Subcutaneous abdominal adipose tissue (tissue), 5 donors: ENCODE measurements around the gene SHISA7.
A peak's percentile ranks its signal among the peaks of the same experiment; 100 is the strongest.

Source experiments
- H3K27ac ChIP-seq: one replicate; pipeline ENCODE4 v1.7.0; 2013; ENCODE audit warnings: low read depth, mild to moderate bottlenecking, inconsistent platforms, low read length, moderate library complexity
- H3K27me3 ChIP-seq, 5 donors: one replicate each; pipeline ENCODE4 v1.7.0; 2013; ENCODE audit warnings: low read length in 5 of 5, inconsistent platforms in 1 of 5; ENCODE audit not compliant: control insufficient read depth in 5 of 5, insufficient read depth in 4 of 5
- H3K36me3 ChIP-seq, 5 donors: one replicate each; pipeline ENCODE4 v1.7.0; 2013; ENCODE audit warnings: low read length in 5 of 5; ENCODE audit not compliant: control insufficient read depth in 5 of 5, insufficient read depth in 5 of 5
- H3K4me1 ChIP-seq, 5 donors: one replicate each; pipeline ENCODE4 v1.7.0; 2013; ENCODE audit warnings: low read length in 5 of 5, mild to moderate bottlenecking in 3 of 5, moderate library complexity in 1 of 5; ENCODE audit not compliant: control insufficient read depth in 5 of 5, insufficient read depth in 5 of 5
- H3K4me3 ChIP-seq, 5 donors: one replicate each; pipeline ENCODE4 v1.7.0; 2013; ENCODE audit warnings: low read length in 5 of 5, low read depth in 1 of 5
- H3K9ac ChIP-seq, 5 donors: one replicate each; pipeline ENCODE4 v1.7.0; 2013; ENCODE audit warnings: low read length in 5 of 5, mild to moderate bottlenecking in 4 of 5, moderate library complexity in 3 of 5
- H3K9me3 ChIP-seq, 5 donors: one replicate each; pipeline ENCODE4 v1.7.0; 2013; ENCODE audit warnings: low read length in 5 of 5; ENCODE audit not compliant: control insufficient read depth in 5 of 5
- donor health status: healthy.
- donor health status: healthy.
- donor health status: healthy.
- donor health status: healthy.
- donor health status: healthy.

SHISA7 gene

DNA sequence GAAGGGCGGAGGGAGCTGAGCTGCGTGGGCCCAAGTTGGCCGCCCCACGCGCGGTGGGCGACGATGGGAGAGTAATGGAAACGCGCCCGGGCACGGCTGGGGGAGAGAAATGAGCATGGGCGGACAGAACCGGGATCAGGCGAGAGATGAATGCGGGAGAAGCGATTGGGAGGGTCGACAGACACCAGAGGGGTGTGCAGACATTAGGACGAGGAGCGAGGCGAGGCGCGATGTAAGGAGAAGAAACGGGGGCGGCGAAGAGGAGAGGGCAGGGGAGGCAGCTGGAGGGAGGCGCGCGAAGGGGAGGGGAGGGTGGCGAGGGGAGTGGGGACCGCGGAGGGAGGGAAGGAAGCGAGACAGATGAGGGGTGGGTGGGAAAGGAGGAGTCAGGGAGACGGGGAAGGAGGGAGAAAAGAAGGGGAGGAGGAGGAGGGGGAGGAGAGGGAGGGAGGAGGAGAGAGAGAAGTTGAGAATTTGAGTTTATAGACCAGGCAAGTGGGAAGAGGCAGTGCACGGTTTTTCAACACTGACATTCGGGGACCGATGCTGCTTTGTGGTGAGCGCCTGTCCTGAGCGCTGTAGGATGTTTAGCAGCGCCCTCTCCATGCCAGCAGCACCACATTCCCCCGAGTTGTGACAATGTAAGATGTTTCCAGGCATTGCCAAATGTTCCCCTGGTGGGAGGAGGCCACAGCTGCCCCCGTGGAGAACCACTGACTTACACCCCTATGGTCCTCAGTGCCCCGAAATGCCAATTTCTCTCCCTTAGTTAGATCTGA is at the start of gene SHISA7:
Gene SHISA7, minus strand, starts transcription at position 256 of the 779 bp plus-strand sequence. CDS start 437 bp downstream, outside the sequence.
- Histone ChIP-seq H3K36me3 (no peaks in the 10 kb centered on the region), H3K4me3 (no peak within 1 kb of the TSS), H3K4me1 (peaks cover 0 to 20% (median 6%) of the 10 kb centered on the region in 5 donors), H3K27ac (no peak within 1 kb of the TSS), H3K9ac (no peak within 1 kb of the TSS), H3K27me3 (peaks cover 38 to 71% (median 67%) of the 10 kb centered on the region in 5 donors), H3K9me3 (peaks cover 0 to 4% (median 0%) of the 10 kb centered on the region in 5 donors)

GRCh38 chr19:55492362-55492944 is 49.4 kb upstream of the SHISA7 start:
- H3K4me3 ChIP-seq: no peak overlapping the region
- H3K9me3 ChIP-seq: no peaks in the 10 kb centered on the region
- peaks cover 2 to 49% (median 28%) of the 10 kb centered on the region in 5 donors for H3K4me1 ChIP-seq
- H3K27ac ChIP-seq: no peak overlapping the region
- no peak overlapping the region for H3K9ac ChIP-seq
- H3K27me3 ChIP-seq: peaks cover 12 to 47% (median 34%) of the 10 kb centered on the region in 5 donors
- H3K36me3 ChIP-seq: no peaks in the 10 kb centered on the region

DNA sequence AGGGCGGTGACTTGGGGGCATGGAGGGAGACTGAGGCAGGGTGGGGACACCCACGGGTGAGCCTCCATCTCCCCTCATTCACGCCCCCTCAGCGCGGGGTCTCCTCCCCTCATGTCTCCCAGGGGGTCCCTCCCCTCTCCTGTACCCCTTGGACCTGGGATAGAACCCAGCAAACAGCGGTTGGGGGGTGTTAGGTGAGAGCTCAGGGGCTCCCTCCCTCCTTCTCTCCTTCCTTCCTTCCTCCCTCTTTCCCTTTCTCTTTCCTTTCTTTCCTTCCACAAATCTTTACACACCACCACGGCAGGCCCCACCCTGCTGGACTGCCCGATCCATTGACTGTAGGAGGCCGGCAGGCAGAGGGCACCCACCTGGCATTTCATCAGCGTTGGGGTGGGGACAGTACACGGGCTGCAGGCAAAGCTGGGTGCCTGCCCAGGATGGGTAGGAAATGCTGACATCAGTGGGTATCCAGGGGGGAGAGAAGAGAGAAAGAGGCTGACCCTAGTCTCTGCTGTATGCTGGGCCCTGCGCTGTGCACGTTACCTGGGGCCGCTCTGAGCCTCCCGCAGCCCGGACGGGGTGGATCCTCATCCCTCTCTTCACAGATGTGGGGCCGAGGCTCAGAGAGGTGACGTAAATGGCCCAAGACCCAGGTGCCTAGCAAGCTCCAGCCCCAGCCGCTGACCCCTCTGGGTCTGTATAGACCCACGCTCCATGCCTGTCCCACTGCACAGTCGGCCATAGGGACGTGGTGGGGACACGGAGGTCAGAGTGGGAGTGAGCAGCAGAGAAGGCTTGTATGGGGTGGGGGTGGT is 48.7 kb upstream of the SHISA7 start:
- Histone ChIP-seq H3K4me1 (peaks cover 6 to 56% (median 35%) of the 10 kb centered on the region in 5 donors), H3K4me3 (no peak overlapping the region), H3K36me3 (no peaks in the 10 kb centered on the region), H3K9me3 (no peaks in the 10 kb centered on the region), H3K9ac (no peak overlapping the region), H3K27ac (no peak overlapping the region), H3K27me3 (peaks cover 12 to 48% (median 40%) of the 10 kb centered on the region in 5 donors)

DNA sequence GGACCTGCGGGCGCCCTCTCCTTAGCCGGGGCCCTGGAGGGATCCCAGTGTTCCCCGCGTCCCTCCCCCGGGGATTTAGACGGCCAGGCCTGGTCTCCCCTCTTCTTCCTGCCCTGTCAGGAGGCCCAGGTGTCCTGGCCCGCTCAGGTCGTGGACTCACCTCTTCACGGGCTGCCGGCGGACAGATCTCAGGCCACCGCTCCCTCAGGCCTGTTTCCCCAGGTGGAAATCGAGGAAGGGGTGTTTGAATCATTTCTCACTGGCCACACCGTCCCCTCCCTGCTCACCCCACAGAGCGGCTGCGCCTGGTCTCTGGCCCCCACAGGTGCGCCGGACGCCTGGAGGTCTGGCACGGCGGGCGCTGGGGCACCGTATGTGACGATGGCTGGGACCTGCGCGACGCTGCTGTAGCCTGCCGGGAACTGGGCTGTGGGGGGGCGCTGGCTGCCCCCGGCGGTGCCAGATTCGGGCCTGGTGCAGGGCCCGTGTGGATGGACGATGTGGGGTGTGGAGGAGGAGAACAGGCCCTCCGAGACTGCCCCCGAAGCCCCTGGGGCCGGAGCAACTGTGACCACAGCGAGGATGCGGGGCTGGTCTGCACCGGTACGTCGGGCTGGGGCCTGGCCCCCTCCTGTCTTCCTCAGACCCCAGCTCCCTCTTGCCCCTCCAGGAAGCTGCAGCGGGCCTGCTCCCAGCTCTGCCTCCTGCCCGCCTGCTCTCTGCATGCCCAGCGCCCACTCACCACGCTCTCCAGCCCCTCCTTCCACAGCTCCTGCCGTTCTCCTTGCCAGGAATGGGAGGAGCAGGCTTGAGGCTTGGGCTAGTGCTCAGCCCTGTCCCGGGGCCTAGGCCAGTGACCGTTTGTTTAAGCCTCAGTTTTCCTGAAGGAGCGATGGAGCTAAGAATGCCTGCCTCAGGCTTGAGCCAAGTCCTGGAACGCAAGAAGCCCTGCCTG is 47.7 kb upstream of the SHISA7 start:
- H3K4me3 ChIP-seq: no peak overlapping the region
- no peak overlapping the region for H3K27ac ChIP-seq
- H3K9ac ChIP-seq: no peak overlapping the region
- H3K36me3 ChIP-seq: no peaks in the 10 kb centered on the region
- peaks cover 12 to 54% (median 44%) of the 10 kb centered on the region in 5 donors for H3K27me3 ChIP-seq
- H3K4me1 ChIP-seq: peaks cover 6 to 66% (median 45%) of the 10 kb centered on the region in 5 donors
- H3K9me3 ChIP-seq: no peaks in the 10 kb centered on the region

- Histone ChIP-seq H3K9ac (peak overlapping the region in 1 of 5 donors; percentile 17), H3K27ac (no peak overlapping the region), H3K27me3 (peaks cover 12 to 61% (median 46%) of the 10 kb centered on the region in 5 donors), H3K4me3 (no peak overlapping the region), H3K36me3 (no peaks in the 10 kb centered on the region), H3K9me3 (no peaks in the 10 kb centered on the region), H3K4me1 (peaks cover 6 to 73% (median 53%) of the 10 kb centered on the region in 5 donors)
Observed at GRCh38 chr19:55489711-55490477, 46.8 kb upstream of the SHISA7 start.

DNA sequence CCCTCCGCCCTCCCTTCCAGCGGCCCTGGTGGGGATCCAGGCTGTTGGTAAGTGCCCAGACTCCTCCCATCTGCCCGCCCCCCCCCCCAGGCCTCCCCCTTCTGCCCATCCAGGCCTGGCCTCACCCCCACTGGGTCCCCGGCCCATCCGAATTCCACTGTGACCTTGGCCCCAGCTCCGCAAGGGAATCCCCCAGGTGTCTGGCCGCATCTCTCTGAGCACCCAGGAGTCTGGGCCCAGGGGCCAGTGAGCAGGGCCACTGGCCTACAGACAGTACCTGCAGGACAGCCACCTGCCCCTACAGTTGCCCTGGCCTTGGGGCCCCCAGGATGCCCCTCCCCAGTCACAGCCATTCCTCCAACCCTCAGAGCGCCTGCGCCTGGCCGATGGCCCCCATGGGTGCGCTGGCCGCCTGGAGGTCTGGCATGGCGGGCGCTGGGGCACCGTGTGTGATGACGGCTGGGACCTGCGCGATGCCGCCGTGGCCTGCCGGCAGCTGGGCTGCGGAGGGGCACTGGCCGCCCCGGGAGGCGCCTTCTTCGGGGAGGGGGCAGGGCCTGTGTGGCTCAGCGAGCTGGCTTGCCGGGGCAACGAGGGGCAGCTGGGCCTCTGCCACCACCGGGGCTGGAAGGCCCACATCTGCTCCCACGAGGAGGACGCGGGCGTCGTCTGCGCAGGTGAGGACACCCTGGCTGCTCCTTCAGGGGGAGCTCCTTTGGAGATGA is 46.0 kb upstream of the SHISA7 start:
- H3K4me1 ChIP-seq: peaks cover 5 to 73% (median 55%) of the 10 kb centered on the region in 5 donors
- H3K4me3 ChIP-seq: no peak overlapping the region
- H3K36me3 ChIP-seq: no peaks in the 10 kb centered on the region
- H3K9me3 ChIP-seq: no peaks in the 10 kb centered on the region
- H3K9ac ChIP-seq: peak overlapping the region in 1 of 5 donors; percentile 17
- H3K27ac ChIP-seq: no peak overlapping the region
- peaks cover 8 to 53% (median 46%) of the 10 kb centered on the region in 5 donors for H3K27me3 ChIP-seq

GRCh38 chr19:55487924-55488687 is 45.0 kb upstream of the SHISA7 start, which contains the start of gene SSC5D:
Gene SSC5D (plus strand): TSS chr19:55488436. CDS start chr19:55488590, 154 bp downstream.
- H3K27me3 ChIP-seq: peaks cover 5 to 46% (median 42%) of the 10 kb centered on the region in 5 donors
- H3K4me3 ChIP-seq: peak within 1 kb of the TSS in 2 of 5 donors; percentile 4
- H3K4me1 ChIP-seq: peaks cover 5 to 68% (median 51%) of the 10 kb centered on the region in 5 donors

More at GRCh38 chr19:55487924-55488687, 45.0 kb upstream of the SHISA7 start, which contains the start of gene SSC5D:
- peak within 1 kb of the TSS in 1 of 5 donors; percentile 57 for H3K9ac ChIP-seq
- H3K27ac ChIP-seq: peak within 1 kb of the TSS; percentile 74
- H3K36me3 ChIP-seq: peaks cover 0 to 9% (median 4%) of the 10 kb centered on the region in 5 donors
- no peaks in the 10 kb centered on the region for H3K9me3 ChIP-seq
